Pulmonary artery endothelial cell (primary cell): ENCODE data around the gene IFNL2. TPM values are rescaled to one million over a fixed set of nuclear protein-coding genes. Genes with fewer than 3 reads are reported as not detected.
"Not testable (repeated sequence)": the region's sequence is repeated elsewhere in the genome, so short reads cannot be mapped to it uniquely, and the experiment has no call there.

Experiments
- DNase-seq: peaks from one replicate; pipeline ENCODE4 v3.0.0-alpha.2; 2011; ENCODE audit warnings: low read depth, low spot score
- total RNA-seq: library from RNA; depleted of rRNA; stranded (reverse); fragments of >200 nt; gene quantifications from 2 replicates; pipeline ENCODE4 v1.2.3, GENCODE V29; 2014

The IFNL2 gene
- total RNA-seq, 1 donor from 2014 or later = not detected

- no peak for DNase-seq
These were observed 28.0 kb downstream of the IFNL2 start, which contains the start of gene IFNL1 for GRCh38 chr19:39296055-39296645. Gene IFNL1 (plus strand): TSS chr19:39296407. CDS start chr19:39296422, 15 bp downstream.

GRCh38 chr19:39296906-39297305, 28.7 kb downstream of the IFNL2 start:
- no peak for DNase-seq

DNA sequence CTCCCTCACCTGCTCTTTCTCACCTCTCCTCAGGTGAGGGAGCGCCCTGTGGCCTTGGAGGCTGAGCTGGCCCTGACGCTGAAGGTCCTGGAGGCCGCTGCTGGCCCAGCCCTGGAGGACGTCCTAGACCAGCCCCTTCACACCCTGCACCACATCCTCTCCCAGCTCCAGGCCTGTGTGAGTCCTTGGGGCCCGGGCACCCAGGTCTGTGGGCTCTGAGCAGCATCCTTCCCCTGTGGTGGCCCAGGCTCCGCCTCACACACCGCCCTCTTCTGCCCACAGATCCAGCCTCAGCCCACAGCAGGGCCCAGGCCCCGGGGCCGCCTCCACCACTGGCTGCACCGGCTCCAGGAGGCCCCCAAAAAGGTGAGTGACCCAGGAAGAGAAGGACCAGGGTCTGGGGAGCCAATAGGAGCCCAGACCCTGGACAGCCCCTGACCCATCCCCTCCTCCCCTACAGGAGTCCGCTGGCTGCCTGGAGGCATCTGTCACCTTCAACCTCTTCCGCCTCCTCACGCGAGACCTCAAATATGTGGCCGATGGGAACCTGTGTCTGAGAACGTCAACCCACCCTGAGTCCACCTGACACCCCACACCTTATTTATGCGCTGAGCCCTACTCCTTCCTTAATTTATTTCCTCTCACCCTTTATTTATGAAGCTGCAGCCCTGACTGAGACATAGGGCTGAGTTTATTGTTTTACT, 29.9 kb downstream of the IFNL2 start:
- no peak for DNase-seq

- no peak for DNase-seq
These were observed 31.2 kb downstream of the IFNL2 start for GRCh38 chr19:39299404-39299803.

GRCh38 chr19:39299832-39300231, 31.6 kb downstream of the IFNL2 start:
- no peak for DNase-seq

- no peak for DNase-seq
These were observed 32.8 kb downstream of the IFNL2 start for GRCh38 chr19:39301021-39301420.

DNA sequence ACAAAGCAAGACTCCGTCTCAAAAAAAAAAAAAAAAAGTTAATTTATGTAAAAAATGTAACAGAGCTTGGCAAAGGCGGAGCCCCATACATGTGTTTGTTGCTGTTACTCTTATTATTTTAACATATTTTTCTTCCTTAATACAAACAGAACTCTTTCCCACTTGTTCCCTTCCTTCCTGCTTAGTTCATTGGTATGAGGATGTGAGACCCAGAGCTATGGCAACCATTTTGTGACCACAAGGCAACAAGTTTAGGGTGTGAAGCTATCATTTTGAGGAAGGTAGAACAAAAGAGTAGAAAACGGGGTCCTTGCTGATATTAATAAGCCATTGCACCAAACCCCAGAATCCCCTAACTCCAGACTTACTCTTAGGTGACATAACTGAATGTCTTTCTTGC, 33.4 kb downstream of the IFNL2 start:
- no peak for DNase-seq

- no peak for DNase-seq
These were observed 35.4 kb downstream of the IFNL2 start for GRCh38 chr19:39303373-39304184.

DNA sequence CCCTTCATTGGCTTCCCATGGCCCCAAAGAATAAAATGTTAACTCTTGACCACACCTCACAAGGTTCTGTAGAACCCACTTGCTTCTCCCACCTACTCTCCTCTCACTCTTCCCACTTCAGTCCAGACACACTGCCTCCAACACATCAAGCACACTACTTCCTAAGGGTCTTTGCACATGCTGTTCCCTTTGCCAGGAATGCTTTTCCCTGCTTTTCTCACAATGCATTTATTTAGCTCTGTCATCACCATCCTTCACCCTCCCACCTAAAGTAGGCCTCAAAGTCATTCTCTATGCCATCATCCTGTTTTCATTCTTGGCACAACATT, 36.0 kb downstream of the IFNL2 start:
- no peak for DNase-seq

GRCh38 chr19:39304701-39305571, 36.7 kb downstream of the IFNL2 start:
- DNase-seq = no peak

DNA sequence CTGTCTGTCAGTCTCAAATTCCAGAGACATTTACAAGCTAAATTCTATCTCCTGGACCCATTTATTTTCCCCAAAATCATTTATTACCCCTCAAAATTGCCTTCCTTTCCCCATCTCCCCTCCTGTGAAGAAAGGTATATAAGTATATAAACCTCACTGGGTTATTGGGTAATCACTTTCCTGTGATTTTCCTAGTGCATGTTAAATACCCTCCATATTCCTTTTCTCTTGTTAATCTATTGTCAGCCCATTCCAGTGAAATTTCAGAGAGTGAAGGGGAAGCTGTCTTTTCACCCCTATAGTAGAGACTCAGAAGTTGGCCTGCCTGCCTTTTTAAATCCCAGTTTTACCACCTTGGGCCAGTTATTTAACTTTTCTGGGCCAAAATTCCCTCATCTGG, 37.9 kb downstream of the IFNL2 start:
- no peak for DNase-seq

DNA sequence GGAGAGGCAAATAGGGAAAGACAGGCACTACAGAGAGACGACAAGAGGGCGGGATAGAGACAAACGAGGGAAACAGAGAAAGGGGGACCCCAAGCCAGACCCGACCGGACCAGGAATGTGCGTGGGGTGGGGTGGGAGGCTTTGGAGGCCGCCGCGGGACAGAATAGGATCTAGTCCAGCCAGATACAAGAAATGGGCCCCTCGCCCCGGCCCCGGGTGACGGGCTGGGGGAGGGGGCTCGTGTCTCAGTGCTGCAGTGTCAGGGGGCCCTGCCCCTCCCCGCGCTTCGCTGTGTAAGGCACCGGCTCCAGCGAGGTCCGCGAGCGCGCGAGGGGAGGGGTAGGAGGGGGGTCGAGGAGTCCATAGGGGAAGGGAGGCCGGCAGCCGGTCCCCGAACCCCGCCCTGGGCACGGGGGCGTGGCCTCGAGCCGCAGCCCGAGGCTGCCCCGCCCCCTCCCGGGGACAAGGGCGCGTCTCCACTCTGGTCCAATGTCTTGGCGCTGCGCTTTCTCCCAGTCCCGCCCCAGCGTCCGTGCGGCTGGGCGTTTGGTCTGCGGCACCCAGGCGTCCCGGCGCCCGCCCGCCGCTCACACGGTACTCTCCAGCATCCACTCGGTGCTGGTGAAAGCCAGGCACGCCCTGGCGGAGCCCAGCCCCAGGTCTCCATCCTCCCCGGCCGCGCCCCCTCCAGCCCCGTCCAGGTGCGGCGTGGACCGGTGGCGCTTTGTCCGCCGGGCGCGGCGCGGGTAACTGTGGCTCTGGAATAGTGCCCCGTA, 39.0 kb downstream of the IFNL2 start:
- DNase-seq = no peak

DNA sequence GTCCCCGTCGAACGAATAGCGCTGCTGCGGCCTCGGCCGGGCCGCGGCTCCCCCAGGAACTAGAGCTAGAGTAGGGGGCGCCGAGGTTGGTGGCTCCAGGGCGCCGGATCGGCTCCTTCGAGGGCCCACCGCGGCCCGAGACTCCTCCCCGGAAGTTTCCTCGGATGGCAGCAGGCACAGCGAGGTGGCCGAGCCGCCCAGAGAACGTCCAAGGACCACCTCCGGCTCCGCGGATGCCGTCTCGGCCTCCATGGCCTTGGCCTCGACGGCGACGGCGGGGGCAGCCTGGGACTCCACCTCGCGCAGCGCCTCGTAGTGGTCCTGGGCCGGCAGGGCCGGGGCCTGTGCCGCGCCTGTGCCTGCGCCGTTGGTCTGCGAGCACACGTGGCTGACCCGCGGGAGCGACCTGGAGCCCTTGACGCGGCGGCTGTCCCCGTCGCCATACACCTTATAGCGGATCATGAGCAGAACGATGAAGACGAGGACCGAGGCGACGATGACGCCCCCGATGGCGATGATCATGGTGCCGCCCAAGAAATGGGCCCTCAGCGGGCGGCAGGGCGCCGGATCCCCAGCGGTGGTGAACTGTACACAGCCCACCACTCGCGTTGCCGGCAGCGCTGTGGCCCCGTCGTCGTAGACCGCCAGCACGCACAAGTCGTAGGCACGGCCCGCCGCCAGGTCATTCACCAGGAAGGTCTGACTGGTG, 39.8 kb downstream of the IFNL2 start:
- no peak for DNase-seq

DNA sequence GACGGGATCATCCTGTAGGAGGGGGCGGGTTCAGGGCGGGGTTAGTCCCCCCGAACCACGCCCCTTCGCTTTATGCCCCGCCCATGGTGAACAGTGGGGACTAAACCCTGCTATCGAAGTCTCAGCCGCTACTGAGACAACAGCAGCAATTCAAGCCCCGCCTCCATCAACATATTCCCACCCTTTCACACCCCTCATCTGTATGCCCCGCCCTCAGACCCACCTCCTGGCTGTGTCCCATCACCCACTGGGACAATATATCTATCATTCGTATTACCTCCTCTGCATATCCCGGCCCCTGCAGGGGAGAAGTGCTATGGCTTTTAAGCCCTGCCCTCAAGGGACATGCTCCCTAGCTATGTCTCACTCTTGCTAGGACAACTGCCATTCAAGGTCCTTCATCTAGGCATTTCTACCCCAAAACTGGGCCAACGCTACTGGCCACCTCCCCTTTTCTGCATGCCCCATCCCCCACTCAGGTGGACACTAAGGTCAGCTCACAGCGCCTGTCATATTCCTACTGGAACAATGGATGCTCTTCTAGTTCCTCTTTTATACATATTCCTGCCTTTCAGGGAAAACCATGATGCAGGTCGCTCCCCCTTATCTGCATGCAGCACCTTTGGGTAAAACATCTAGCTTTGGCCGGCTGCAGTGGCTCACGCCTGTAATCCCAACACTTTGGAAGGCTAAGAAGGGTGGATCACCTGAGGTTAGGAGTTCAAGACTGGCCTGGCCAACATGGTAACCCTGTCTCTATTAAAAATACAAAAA, 40.5 kb downstream of the IFNL2 start:
- DNase-seq = no peak

DNA sequence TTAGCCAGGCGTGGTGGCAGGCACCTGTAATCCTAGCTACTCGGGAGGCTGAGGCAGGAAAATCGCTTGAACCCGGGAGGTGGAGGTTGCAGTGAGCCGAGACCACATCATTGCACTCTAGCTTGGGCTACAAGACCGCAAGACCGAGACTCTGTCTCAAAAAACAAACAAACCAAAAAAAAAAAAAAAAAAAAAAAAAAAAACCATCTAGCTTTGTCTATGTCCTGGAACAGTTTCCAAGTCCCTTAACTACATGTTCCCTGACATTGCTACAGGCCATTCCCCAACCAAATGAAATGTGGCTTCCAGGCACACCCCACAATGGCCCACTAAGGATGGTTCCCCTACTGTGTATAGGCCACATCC, 41.1 kb downstream of the IFNL2 start:
- not testable (repeated sequence) for DNase-seq

DNA sequence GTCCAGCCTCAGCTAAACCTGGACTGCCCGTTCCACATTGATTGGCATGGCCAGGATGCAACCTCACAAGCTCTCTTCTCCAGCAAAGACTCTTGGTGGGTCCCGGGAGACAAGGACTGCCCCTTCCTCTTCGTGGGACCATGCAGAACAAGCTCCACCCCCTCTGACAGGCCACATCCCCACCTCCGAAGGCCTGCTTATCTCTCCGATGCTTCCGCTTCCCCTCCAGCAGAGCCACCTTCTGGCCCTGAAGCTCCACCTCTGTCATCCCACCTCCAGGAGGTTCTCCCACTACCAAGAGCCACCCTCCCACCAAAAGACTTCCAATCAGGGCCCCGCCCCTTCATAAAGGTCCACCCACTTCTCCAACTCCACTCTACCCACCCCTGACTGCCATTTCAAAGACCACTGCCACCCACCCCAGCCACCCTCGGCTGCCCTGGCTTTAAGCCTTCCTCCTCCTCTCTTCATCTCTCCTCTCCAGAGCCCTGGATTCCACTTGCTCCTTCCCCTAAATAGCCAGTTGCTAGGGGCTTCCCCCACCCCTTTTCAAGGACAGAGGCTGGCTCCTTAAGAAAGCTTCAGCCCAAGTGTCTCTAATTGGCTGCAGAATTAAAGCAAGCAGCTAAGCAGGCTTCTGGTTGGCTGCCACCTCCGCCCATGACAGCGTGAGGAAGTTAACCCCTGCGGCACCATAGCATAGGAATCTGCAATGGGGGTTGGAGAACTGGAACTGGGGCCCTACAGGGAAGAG, 42.5 kb downstream of the IFNL2 start:
- DNase-seq = no peak

DNA sequence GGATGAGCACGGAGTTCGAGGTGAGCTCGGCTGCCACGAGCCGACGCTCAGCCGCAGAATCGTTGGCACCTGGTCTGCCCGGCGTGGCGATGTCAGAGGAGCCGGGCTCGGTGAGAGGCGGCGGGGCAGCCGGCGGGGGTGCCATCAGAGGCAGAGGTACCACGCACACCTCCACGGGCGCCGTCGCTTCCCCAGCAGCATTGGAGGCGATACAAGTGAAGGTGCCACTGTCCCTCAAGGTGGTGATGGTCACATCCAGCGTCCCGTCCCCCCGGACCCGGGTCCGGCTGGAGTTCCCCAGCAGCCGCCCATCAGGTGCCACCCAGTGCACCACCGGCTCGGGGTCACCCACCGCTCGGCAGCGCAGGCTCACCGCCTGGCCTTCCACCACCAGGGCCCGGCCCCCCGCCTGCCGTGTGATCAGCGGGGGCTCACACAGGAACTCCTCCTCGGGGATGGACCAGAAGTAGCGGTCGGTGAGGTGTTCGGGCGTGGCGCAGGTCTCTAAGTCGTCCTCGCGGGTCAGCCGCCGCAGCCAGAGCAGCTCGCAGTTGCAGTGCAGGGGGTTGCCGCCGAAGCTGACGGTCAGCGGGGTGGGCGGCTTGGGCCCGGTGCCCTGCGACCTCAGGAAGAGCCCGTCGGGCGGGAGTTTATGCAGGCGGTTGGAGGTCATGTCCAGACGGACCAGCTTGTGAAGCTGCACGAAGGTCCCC, 46.0 kb downstream of the IFNL2 start:
- no peak for DNase-seq

DNA sequence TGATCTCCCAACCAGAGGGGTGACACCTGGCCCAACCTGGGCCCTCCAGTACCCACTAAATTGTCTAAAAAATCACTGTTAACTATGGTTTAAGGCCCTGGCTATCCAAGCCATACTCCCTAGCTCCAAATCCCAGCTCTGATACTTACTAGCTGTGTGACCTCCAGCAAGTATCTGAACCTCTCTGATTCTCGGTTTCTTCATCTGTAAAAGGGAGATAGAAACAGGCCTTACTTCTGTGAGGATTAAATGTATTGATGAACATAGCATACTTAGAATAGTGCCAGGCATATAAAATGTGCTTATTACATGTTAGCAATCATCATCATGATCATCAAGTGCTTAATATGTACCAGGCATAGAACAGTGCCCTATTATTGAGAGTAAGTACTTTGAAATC, 47.7 kb downstream of the IFNL2 start:
- no peak for DNase-seq
